Left renal pelvis (tissue), 4 donors: Measurements from ENCODE around the gene RIMS4. TPM values are rescaled to one million over a fixed set of nuclear protein-coding genes. Genes with fewer than 3 reads are reported as not detected.
"Not testable (repeated sequence)": the region's sequence is repeated elsewhere in the genome, so short reads cannot be mapped to it uniquely, and the experiment has no call there.

ENCODE experiments used
- DNase-seq, 4 donors: peaks; one replicate each; pipeline ENCODE4 v3.0.0-alpha.2; 2013; ENCODE audit warnings: low read depth in 4 of 4, low spot score in 3 of 4
- polyA plus RNA-seq, 4 donors: library from polyadenylated mRNA; unstranded; fragments of 120-200 nt; gene quantifications; one replicate each; pipeline ENCODE4 v1.2.1, GENCODE V29; 2013; ENCODE audit not compliant: insufficient read length in 4 of 4

RIMS4 gene
- polyA plus RNA-seq, 4 donors: 0.73 to 1.8 (median 0.99) TPM

DNA sequence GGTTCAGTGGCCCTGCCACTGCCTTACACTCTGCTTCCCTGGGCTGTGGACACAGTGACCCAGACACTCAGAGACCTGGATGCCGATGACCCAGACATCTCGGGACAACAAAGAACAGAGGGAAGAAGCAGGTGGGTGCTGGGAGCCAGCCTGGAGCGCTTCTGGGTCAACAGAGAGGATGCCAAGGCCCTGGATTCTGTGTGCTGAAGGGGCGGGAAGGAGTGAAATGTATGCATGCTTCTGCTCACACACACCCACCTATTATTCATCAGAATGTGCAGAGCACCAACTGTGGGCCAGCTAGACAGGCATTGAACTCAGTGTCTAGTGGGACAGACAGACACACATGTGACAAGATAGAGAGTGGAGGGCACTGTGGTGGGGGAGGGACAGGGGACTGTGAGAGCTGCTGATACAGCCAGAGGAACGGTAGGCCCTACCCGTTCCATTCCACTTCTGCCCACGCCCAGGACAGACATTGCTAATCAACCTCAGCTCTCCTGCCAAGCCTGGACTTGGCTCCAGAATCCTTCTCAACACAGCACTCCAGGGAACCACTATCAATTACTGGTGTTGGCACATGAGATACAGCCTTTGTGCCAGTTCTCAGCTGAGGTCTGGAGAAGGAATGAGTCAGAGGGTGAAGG lies 44.5 kb downstream of the RIMS4 start:
- DNase-seq: no peak

DNA sequence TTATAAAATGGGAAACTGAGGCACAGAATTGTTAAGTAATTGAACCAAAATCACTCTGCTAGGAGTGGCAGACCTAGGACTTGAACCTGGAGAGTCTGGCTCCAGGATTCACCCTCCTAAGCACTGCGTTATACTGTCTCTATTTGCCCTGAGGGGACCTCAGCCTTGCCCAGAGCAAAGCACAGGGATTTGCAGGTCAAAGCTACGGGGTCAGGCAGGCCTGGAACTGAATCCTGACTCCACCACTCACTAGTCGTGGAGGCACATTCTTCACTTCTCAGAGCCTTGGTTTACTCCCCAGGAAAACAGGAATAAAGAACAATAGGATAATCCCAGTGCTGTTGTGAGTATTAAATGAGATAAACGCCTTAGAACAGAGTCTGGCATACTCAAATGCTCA lies 45.3 kb downstream of the RIMS4 start:
- no peak for DNase-seq

DNA sequence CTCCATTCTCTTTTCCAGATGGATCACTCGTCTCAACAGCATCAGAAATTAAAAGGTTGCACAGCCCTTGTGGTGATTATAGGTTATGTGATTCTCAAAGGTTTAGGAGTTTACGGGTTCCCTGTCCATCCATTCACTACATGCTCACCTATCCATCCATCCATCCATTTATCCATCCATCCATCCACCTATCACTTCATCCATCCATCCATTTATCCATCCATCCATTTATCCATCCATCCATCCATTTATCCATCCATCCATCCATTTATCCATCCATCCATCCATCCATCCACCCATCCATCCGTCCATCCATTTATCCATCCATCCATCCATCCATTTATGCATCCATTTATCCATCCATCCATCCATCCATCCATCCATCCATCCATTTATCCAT lies 46.5 kb downstream of the RIMS4 start:
- not testable (repeated sequence) for DNase-seq

DNA sequence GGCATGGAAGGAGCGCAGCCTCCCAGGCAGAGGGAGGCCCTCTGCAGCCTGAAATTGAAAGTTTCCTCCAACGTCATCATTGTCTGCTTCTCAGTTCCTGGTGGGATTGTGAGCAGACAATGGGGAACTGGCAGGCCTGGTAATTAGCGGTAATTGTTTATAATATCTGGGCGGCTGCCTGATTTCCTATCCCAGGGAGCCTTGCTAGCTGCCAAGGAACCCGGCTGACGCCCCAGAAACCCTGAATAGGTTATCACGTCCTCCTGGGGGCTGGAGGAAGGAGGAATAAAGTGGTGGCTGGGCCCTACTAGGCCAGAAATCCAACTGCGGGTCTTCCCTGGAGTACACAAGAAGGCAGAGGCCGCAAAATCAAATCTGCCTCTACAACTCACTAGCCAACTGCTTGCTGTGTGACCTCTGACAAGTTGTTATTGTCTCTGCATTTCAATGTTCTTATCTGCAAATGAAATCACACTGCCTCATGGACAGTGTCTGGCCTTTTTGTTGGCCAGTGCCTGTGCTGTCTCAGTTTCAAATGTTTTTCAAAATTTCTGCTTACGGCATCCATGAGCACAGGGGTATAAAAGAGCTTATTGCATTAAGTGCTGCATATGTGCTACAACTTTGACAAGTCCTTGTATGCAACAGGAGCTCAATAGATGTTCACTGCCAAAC lies 47.7 kb downstream of the RIMS4 start:
- DNase-seq: no peak

DNA sequence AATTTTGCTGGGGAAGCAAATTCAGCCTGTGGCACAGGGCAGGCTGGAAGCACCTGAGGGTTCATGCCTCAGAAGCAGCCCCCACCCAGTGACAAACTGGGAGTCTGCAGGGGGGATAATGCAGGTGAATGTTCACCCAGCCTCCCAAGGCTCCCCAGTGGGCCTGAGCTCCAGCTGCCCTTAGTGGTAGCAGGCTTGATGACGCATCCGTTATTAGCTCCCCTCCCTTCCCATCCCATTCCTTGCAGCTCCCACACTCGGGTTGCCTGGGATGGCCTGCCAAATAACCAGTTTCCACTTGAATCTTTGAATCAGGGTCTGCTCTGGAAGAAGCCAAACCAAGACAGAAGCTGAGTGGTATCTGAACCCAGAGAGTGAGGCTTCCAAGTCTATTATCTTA lies 48.9 kb downstream of the RIMS4 start:
- no peak for DNase-seq

DNA sequence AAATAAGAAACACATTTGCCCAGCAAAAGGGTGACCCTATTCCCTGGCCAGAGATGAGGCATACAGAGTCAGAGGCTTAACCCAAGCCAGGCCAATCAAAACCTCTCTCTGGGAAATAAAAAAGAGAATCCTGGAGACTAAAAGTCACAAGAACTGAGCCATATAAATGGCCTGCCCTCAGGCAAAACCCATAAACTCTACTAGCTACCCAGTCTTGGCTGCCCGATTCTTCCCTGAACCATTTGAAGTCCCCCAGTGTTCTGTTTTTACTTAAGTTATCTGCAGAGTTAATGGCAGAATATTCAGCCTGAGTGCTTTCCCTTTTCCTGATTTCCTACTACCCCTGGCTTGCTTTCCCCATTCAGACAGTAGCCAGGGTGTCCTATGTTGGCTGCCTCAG lies 50.8 kb downstream of the RIMS4 start:
- no peak for DNase-seq

DNA sequence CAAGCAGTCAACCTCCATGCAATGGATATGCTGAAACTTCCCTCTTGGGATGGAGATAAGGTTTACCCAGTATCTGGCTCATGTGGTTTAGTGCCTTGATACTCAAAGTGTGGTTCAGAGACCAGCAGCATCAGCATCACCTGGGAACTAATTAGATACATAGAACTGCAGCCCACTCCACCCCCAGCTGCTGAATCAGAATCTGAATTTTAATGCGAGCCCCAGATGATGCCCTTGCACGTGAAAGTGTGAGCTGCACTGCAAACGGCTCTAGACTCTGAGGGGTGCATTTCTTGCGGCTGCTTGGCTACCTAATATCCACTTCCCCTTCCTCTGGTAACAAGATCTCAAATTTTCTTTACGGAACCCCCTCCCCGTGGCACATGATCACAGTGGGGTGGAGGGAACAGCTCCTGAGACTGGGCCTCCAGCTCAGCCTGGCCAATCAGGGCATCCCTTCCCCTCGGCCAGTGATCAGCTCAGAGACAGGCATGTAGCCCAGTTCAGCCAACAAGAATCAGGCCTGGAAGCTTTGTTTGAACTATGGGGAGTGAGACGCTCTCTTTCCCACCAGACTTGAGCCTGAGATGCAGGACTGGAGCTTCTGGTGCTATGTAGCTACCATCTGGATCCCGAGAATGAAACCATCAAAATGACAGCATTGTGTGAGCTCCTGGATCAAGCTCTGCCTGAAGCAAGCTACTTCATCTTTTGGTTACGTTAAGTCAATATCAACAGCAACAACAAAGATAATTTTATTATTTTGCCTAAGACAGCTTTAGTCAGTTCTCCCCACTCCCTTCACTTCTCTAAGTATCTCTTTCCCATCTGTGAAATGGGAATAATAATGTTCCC lies 51.9 kb downstream of the RIMS4 start:
- no peak for DNase-seq

DNA sequence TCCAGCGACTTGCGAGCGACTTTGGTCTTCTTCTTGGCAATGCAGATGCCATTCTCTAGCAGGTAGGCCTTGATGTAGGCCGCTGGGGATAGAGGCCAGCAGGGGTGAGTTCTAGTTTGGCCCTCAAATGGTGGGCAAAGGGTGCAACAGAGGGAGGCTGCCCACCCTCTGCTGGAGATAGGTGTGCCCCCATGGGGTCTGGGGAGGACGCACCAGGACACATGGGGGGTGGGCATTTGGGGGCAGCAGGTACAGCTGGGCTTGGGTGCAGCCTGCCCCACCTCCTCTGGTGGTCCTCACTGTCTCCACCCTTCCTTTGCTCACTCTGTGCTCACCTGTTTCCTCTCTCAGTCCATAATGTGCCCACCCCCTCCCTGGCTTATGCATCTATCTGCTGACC lies 53.4 kb downstream of the RIMS4 start:
- DNase-seq: no peak

DNA sequence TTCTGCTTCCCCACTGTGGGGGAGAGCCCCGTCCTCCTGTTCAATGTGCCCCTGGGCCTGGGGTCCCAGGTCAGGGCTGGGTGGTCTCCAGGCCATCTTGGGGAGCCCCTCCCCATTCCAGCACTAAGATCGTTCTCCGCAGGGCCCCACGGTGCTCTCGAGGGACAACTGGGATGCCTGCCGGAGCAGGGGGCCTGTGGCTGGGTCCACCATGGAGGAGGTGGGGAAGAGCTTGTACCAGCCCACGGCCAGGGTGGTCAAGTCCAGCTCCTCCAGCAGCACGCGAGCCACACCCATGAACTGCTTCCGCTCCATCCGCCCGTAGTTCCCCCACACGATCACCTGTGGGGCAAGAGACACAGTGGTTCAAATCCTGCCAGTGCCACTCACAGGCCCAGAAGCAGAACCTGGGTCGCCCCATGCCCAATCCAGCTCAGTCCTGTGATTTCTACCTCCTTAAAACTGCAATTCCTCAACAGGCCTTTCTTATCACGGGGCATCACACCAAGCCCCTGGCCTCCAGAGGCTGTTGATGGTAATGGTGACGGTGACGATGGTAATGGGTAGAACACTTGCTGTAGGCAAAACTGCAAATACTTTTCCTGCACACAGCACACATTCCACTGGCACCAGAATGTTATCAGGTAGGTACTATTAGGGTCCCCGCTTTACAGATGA lies 54.2 kb downstream of the RIMS4 start:
- DNase-seq: no peak

DNA sequence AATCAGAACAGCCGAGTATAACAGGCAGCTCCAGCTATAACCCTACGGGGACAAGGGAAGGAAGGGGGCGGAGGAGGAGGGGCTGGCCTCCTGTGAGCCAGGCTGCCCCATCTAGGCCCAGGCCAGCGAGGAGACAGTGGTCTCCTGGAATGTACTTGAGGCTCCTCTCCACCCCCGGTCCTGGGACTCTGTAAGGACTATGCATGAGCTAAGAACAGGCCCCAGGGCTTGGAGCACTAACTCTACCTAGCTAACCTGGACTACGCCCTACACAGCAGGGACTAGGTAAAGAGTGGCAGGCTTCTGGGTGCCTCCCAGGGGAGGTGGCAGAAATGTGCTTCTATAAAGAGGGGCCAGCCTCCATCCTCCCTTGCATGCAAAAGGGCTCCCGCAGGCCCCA lies 55.8 kb downstream of the RIMS4 start:
- DNase-seq: no peak

DNA sequence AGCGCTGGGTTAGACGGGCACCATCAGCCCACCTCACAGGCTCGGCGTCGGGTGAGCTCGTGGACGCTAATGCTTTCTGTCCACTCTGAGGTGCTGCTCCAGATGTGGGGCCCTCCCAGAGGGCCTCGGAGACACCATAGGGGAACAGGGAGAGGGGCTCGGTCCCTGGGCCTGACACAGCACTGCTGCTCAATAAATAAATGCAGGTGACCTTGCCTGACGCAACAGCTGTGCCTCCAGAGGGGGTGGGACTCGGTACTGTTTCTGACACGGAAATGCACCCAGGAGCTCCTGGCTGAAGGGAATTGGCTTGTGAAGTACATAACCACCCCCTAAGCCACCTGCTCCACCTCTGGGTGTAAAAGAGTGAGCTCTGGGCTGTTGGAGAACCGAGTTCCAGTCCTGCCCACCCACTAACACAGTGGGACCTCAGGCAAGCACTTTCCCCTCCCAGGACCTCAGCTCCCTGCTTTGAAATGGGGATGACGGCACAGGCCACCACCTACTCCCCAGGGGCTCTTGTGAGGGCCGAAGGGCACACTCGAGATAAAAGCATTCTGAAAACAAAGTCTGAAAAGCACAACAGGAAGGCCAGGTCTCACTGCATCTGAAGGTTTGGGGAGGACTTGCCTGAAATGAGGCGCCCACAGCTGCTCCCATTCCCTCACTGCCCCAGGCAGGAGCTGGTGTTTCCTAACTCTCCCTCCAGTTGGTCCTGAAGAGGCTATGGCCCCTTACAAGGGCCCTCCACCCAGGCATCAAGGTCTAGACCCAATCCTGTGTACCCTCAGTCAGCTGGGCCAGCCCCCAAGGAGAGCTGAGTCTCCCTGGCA lies 58.0 kb downstream of the RIMS4 start:
- DNase-seq: no peak

DNA sequence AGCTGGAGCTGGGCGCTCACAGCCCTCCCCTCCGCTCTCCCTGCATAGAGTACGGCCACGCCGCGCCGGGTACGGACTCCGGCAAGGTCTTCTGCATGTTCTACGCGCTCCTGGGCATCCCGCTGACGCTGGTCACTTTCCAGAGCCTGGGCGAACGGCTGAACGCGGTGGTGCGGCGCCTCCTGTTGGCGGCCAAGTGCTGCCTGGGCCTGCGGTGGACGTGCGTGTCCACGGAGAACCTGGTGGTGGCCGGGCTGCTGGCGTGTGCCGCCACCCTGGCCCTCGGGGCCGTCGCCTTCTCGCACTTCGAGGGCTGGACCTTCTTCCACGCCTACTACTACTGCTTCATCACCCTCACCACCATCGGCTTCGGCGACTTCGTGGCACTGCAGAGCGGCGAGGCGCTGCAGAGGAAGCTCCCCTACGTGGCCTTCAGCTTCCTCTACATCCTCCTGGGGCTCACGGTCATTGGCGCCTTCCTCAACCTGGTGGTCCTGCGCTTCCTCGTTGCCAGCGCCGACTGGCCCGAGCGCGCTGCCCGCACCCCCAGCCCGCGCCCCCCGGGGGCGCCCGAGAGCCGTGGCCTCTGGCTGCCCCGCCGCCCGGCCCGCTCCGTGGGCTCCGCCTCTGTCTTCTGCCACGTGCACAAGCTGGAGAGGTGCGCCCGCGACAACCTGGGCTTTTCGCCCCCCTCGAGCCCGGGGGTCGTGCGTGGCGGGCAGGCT lies 60.1 kb downstream of the RIMS4 start:
- DNase-seq: no peak

DNA sequence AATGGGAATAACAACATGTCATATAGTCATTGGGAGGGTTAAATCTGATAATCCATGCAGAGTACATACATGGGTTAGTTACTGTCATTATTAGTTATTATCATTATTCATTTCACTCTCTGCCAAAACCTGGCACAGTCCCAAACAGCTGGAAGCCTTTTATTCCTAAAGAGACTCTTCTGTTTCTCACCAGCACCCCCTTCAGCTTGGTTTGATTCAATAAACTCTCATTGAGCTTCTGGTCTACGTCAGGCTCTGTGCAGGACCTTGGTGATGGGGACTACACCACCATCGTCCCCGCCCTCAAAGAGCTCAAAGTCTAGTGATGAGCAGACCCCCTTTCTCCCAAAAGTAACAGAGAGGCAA lies 62.4 kb downstream of the RIMS4 start:
- no peak for DNase-seq

DNA sequence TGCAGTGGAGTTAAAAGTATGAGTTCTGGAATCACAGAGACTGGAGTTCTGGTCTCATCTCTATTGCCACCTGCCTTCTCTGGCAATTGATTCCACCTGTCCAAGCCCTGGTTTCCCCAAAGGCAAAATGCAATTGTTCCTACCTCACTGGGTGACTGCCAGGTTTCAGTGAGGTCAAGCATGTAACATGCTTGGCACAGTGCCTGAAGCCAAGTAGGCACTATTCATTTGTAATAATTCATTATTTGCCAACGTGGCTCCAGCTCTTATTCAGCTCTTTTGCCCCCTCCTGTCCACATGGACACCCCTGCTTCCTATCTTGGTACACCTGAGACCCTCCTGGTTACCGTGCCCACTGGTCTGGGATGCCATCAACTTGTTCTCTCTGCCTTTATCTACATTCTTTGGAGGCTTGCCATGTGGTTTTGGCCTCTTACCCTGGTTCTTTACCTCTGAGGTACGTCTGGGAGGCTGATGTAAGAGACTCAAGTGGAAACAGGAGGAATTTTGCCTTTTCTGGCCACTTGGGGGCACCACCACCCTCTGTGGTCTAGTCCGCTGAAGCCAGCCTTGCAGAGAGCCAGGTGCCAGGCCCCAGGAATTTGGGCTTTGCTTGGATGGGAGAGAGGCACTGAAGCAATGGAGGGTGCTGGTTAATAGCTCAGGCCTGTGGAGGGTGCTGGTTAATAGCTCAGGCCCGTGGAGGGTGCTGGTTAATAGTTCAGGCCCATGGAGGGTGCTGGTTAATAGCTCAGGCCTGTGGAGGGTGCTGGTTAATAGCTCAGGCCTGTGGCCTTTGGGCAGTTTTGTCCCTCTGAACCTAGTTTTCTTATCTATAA lies 63.0 kb downstream of the RIMS4 start:
- peak in 1 of 4 donors; percentile 64 for DNase-seq

DNA sequence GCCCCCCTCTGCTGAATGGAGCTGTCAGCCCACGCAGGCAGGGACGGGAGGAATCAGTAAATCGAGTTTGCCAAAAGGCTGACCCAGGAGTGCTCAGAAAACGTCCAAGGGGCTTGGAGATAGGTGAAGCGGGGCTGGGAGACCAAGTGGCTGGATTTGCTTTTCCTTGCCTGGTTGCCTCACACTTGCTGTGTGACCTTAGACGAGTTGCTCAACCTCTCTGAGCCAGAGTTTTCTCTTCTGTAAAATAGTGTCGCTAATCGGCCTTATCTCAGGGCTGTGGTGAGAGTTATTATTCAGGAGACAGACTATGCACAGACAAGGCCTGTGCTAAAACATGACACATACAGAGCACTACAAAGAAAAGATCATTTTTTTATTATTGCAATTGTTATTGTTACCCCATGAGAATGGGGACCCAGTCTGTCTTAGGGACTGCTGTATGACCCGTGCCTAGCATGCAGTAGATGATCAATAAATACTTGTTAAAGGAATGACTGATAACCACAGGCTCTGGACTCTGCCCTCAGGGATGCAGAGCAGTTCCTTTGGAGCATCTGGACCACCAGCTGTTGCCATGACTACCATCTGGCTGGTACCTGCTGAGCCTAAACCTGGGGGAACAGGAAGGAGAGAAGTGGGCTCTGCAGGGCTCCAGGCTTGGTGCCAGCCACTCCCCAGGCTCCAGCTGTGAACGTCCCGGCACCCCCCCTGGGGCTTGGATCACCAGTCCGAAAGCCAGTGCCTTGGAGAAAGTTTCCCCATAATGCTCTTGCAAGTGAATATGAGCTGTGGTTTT lies 63.8 kb downstream of the RIMS4 start:
- DNase-seq: no peak

DNA sequence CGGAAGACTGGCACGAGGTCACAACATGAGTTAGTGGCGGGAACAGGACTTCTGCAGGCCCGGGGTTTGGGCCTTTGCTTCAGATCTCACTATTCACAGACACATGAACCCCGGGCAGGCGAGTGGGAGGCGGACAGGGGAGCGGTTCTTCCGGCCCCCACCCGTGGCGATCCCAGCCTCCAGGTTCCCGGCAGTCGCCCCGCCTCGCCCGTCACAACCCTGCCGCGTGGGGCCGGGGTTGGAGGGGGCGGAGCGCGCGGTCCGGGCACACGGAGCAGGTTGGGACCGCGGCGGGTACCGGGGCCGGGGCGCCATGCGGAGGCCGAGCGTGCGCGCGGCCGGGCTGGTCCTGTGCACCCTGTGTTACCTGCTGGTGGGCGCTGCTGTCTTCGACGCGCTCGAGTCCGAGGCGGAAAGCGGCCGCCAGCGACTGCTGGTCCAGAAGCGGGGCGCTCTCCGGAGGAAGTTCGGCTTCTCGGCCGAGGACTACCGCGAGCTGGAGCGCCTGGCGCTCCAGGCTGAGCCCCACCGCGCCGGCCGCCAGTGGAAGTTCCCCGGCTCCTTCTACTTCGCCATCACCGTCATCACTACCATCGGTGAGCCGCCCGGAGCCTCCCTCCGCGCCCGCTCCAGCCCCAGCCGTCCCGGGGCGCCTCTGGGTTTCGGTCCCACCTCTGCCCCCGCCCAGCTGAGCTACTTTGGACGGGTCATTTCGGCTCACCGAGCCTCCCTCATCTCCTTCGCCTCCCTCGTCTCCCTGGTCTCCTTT lies 64.6 kb downstream of the RIMS4 start, which contains the start of gene KCNK15:
KCNK15 (plus strand) TSS at position 268 of the 769 bp plus-strand sequence; CDS start at position 314, 46 bp downstream.
- DNase-seq: no peak

DNA sequence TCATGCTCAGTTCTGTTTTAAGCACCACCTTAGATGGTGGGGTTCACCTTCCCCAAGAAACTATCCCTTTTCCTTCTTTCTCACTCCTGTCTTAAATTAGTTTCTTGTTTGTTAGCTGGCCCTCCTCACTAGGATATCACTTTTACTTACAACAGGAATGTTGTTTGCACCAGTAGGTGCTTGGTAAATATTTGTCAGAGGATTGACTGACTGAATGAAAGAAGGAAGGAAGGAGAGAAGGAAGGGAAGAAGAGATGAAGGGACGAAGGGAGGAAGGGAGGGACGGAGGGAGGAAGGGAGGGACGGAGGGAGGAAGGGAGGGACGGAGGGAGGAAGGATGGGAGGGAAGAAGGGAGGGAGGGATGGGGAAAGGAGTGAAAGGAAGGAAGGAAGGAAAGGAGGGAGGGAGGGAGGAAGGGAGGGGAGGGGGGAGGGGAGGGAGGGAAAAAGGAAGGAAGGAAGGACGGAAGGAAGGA lies 65.2 kb downstream of the RIMS4 start:
- DNase-seq: no peak
